GM12891 (cell line): ENCODE data around the gene STON2.

Experiments
- POLR2A ChIP-seq: IDR thresholded peaks from 2 replicates; pipeline ENCODE4 v1.6.1; 2011; ENCODE audit warnings: low read depth, low read length, control low read depth
- TAF1 ChIP-seq: IDR thresholded peaks from 2 replicates; pipeline ENCODE4 v1.6.1; 2011; ENCODE audit warnings: low read depth, low read length, control low read depth

- TF ChIP-seq TAF1 (no peak), POLR2A (no peak)
Measured at GRCh38 chr14:81276073-81277069, 123.8 kb downstream of the STON2 start.
